GM23338 (cell line): Measurements from ENCODE around the gene MARCHF9.

Experiments used
- CREB1 ChIP-seq: fragments of 250-450 bp; sonication (Bioruptor Pico); IDR thresholded peaks from 2 replicates; pipeline ENCODE4 v1.5.0; 2020; ENCODE audit warnings: low read depth, mild to moderate bottlenecking, moderate library complexity
- EZH2 ChIP-seq: fragments of 200-600 bp; sonication (generic); IDR thresholded peaks from one replicate; pipeline ENCODE4 v1.8.0; 2017; ENCODE audit warnings: antibody characterized with exemption, mild to moderate bottlenecking, low read depth; ENCODE audit not compliant: unreplicated experiment
- EZH2phosphoT487 ChIP-seq: fragments of 200-600 bp; sonication (generic); IDR thresholded peaks from one replicate; pipeline ENCODE4 v1.8.1; 2018; ENCODE audit warnings: antibody characterized with exemption; ENCODE audit not compliant: unreplicated experiment
- JUNB ChIP-seq: IDR thresholded peaks from one replicate; pipeline ENCODE4 v1.6.1; 2016; ENCODE audit warnings: antibody characterized with exemption; ENCODE audit not compliant: unreplicated experiment
- POLR2AphosphoS5 ChIP-seq: IDR thresholded peaks from 2 replicates; pipeline ENCODE4 v1.6.1; 2016; ENCODE audit warnings: antibody characterized with exemption, low read depth
- STAT1 ChIP-seq: IDR thresholded peaks from one replicate; pipeline ENCODE4 v1.6.1; 2016; ENCODE audit warnings: antibody characterized with exemption; ENCODE audit not compliant: unreplicated experiment
- ZNF114 ChIP-seq: fragments of 250-450 bp; sonication (Bioruptor Pico); IDR thresholded peaks from 2 replicates; pipeline ENCODE4 v1.5.0; 2020; ENCODE audit warnings: mild to moderate bottlenecking, moderate library complexity
- ZNF331 ChIP-seq: fragments of 250-450 bp; sonication (Bioruptor Pico); IDR thresholded peaks from 2 replicates; pipeline ENCODE4 v1.5.0; 2020; ENCODE audit warnings: low read depth, mild to moderate bottlenecking, moderate library complexity
- TF ChIP-seq, protein P1 (sequence below), 2 experiments: fragments of 200-600 bp in 1 of 2; sonication (generic) in 1 of 2; conservative IDR thresholded peaks; 2 replicates each; pipeline versions ENCODE4 v1.5.1 to v1.6.1; 2016 to 2017; ENCODE audit warnings: antibody characterized with exemption in 2 of 2, low read depth in 2 of 2, mild to moderate bottlenecking in 2 of 2, moderate library complexity in 1 of 2
- TF ChIP-seq, protein P2 (sequence below): IDR thresholded peaks from one replicate; pipeline ENCODE4 v1.6.1; 2018; ENCODE audit warnings: antibody characterized with exemption; ENCODE audit not compliant: unreplicated experiment
- TF ChIP-seq, protein P3 (sequence below): fragments of 250-450 bp; sonication (Bioruptor Pico); IDR thresholded peaks from 2 replicates; pipeline ENCODE4 v1.5.0; 2020; ENCODE audit warnings: mild to moderate bottlenecking, moderate library complexity
- TF ChIP-seq, protein P4 (sequence below): IDR thresholded peaks from 2 replicates; pipeline ENCODE4 v1.6.1; 2016; ENCODE audit warnings: antibody characterized with exemption

DNA sequence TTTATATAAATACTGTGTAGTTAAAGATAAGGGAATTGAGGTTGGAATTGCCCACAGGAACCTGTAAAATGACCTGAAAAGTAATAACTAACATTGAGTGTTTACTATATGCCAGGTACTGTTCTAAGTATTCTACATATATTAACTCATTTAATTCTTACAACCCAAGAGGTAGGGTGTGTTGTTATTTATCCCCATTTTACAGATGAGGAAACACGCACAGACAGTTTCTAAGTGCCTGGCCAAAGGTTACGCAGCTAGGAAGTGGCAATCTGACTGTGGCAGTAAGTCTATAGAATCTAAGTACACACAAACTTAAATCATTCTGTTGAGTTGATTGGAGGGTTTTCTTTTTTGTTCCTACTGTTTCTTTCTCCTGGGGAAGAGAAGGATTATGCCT is 11.1 kb upstream of the MARCHF9 start:
- TF ChIP-seq, protein P1, sequence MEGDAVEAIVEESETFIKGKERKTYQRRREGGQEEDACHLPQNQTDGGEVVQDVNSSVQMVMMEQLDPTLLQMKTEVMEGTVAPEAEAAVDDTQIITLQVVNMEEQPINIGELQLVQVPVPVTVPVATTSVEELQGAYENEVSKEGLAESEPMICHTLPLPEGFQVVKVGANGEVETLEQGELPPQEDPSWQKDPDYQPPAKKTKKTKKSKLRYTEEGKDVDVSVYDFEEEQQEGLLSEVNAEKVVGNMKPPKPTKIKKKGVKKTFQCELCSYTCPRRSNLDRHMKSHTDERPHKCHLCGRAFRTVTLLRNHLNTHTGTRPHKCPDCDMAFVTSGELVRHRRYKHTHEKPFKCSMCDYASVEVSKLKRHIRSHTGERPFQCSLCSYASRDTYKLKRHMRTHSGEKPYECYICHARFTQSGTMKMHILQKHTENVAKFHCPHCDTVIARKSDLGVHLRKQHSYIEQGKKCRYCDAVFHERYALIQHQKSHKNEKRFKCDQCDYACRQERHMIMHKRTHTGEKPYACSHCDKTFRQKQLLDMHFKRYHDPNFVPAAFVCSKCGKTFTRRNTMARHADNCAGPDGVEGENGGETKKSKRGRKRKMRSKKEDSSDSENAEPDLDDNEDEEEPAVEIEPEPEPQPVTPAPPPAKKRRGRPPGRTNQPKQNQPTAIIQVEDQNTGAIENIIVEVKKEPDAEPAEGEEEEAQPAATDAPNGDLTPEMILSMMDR (conservative IDR thresholded peaks at IDR 0.05; ENCODE audit: low read depth in 2 of 2), result no peak
- no peak for TF ChIP-seq ZNF331
- no peak for TF ChIP-seq EZH2
- TF ChIP-seq, protein P2, sequence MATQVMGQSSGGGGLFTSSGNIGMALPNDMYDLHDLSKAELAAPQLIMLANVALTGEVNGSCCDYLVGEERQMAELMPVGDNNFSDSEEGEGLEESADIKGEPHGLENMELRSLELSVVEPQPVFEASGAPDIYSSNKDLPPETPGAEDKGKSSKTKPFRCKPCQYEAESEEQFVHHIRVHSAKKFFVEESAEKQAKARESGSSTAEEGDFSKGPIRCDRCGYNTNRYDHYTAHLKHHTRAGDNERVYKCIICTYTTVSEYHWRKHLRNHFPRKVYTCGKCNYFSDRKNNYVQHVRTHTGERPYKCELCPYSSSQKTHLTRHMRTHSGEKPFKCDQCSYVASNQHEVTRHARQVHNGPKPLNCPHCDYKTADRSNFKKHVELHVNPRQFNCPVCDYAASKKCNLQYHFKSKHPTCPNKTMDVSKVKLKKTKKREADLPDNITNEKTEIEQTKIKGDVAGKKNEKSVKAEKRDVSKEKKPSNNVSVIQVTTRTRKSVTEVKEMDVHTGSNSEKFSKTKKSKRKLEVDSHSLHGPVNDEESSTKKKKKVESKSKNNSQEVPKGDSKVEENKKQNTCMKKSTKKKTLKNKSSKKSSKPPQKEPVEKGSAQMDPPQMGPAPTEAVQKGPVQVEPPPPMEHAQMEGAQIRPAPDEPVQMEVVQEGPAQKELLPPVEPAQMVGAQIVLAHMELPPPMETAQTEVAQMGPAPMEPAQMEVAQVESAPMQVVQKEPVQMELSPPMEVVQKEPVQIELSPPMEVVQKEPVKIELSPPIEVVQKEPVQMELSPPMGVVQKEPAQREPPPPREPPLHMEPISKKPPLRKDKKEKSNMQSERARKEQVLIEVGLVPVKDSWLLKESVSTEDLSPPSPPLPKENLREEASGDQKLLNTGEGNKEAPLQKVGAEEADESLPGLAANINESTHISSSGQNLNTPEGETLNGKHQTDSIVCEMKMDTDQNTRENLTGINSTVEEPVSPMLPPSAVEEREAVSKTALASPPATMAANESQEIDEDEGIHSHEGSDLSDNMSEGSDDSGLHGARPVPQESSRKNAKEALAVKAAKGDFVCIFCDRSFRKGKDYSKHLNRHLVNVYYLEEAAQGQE, result no peak
- TF ChIP-seq EZH2phosphoT487, result no peak
- no peak for TF ChIP-seq POLR2AphosphoS5
- TF ChIP-seq JUNB, result no peak
- TF ChIP-seq CREB1 (CRISPR knock-in tag), result no peak
- TF ChIP-seq ZNF114 (CRISPR knock-in tag), result no peak
- TF ChIP-seq, protein P3, sequence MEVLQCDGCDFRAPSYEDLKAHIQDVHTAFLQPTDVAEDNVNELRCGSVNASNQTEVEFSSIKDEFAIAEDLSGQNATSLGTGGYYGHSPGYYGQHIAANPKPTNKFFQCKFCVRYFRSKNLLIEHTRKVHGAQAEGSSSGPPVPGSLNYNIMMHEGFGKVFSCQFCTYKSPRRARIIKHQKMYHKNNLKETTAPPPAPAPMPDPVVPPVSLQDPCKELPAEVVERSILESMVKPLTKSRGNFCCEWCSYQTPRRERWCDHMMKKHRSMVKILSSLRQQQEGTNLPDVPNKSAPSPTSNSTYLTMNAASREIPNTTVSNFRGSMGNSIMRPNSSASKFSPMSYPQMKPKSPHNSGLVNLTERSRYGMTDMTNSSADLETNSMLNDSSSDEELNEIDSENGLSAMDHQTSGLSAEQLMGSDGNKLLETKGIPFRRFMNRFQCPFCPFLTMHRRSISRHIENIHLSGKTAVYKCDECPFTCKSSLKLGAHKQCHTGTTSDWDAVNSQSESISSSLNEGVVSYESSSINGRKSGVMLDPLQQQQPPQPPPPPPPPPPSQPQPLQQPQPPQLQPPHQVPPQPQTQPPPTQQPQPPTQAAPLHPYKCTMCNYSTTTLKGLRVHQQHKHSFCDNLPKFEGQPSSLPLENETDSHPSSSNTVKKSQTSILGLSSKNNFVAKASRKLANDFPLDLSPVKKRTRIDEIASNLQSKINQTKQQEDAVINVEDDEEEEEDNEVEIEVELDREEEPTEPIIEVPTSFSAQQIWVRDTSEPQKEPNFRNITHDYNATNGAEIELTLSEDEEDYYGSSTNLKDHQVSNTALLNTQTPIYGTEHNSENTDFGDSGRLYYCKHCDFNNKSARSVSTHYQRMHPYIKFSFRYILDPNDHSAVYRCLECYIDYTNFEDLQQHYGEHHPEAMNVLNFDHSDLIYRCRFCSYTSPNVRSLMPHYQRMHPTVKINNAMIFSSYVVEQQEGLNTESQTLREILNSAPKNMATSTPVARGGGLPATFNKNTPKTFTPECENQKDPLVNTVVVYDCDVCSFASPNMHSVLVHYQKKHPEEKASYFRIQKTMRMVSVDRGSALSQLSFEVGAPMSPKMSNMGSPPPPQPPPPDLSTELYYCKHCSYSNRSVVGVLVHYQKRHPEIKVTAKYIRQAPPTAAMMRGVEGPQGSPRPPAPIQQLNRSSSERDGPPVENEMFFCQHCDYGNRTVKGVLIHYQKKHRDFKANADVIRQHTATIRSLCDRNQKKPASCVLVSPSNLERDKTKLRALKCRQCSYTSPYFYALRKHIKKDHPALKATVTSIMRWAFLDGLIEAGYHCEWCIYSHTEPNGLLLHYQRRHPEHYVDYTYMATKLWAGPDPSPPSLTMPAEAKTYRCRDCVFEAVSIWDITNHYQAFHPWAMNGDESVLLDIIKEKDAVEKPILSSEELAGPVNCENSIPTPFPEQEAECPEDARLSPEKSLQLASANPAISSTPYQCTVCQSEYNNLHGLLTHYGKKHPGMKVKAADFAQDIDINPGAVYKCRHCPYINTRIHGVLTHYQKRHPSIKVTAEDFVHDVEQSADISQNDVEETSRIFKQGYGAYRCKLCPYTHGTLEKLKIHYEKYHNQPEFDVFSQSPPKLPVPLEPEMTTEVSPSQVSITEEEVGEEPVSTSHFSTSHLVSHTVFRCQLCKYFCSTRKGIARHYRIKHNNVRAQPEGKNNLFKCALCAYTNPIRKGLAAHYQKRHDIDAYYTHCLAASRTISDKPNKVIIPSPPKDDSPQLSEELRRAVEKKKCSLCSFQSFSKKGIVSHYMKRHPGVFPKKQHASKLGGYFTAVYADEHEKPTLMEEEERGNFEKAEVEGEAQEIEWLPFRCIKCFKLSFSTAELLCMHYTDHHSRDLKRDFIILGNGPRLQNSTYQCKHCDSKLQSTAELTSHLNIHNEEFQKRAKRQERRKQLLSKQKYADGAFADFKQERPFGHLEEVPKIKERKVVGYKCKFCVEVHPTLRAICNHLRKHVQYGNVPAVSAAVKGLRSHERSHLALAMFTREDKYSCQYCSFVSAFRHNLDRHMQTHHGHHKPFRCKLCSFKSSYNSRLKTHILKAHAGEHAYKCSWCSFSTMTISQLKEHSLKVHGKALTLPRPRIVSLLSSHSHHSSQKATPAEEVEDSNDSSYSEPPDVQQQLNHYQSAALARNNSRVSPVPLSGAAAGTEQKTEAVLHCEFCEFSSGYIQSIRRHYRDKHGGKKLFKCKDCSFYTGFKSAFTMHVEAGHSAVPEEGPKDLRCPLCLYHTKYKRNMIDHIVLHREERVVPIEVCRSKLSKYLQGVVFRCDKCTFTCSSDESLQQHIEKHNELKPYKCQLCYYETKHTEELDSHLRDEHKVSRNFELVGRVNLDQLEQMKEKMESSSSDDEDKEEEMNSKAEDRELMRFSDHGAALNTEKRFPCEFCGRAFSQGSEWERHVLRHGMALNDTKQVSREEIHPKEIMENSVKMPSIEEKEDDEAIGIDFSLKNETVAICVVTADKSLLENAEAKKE (CRISPR knock-in tag), result no peak
- TF ChIP-seq, protein P4, sequence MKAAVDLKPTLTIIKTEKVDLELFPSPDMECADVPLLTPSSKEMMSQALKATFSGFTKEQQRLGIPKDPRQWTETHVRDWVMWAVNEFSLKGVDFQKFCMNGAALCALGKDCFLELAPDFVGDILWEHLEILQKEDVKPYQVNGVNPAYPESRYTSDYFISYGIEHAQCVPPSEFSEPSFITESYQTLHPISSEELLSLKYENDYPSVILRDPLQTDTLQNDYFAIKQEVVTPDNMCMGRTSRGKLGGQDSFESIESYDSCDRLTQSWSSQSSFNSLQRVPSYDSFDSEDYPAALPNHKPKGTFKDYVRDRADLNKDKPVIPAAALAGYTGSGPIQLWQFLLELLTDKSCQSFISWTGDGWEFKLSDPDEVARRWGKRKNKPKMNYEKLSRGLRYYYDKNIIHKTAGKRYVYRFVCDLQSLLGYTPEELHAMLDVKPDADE, result no peak
- TF ChIP-seq STAT1, result no peak
